NCI-H128 (cell line): ENCODE measurements around the gene MTA1.

Experiments
- DNase-seq: peaks from one replicate; lab custom pipeline; 2025; ENCODE audit not compliant: unreplicated experiment; lab: John Stamatoyannopoulos, UW

MTA1 gene

DNA sequence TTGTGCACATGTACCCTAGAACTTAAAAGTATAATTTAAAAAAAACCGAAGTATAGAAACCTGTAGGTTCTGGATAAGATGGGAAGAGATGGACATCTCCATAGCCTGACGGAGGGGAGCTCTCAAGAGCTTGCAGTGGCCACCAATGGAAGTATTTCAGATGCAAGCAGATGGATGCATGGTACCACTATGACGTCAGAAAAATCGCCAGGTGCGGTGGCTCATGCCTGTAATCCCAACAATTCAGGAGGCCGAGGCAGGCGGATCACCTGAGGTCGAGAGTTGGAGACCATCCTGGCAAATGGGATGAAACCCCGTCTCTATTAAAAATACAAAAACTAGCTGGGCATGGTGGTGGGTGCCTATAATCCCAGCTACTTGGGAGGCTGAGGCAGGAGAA is 17.9 kb upstream of the MTA1 start:
- no peak for DNase-seq

DNA sequence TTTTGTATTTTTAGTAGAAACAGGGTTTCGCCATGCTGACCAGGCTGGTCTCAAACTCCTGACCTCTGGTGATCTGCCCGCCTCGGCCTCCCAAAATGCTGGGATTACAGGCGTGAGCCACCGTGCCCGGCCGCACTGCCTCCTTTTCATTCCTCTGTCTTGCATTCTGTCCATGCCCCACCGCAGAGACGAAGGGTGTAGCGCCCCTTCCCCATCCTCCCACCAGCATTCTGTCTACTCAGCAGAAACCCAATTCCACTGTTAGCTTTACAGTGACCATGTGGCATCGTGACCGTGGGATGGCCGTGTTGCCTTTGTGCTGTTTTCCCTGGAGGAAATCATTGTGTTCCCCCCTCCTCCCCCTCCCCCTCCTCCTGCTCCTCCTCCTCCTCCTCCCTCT is 11.0 kb upstream of the MTA1 start:
- no peak for DNase-seq

DNA sequence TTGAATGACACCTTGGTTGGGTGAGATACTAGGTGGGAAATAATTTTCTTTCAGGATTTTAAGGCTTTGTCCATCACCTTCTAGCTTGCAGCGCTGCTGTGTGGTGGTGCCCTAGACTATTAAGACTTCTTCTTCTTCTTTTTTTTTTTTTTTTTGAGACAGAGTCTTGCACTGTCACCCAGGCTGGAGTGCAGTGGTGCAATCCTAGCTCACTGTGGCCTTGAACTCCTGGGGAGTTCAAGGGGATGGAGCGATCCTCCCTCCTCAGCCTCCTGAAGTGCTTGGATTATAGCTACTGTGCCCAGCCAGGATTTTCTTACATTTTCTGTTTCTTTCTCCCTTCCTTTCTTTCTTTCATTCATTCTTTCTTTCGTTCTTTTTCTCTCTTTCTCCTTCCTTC is 10.3 kb upstream of the MTA1 start:
- DNase-seq = no peak

DNA sequence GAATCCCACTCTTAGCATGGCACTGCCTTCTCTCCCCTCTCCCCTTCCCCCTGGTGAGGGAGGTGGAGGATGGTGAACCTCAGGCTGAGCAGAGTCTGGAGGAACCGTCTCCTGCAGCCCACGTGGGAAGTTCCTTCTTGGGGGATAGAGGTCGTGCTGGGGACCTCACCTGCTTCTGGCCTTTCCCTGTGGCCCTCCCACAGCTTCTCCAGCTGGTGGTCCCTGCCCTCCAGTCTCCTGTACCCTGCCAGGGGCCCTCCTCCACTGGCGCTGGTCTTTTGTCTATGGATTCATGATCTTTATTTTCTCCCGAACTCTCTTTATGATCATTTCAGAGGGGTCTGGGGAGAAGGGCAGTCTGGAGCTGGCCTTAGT is 9.0 kb upstream of the MTA1 start:
- no peak for DNase-seq

DNA sequence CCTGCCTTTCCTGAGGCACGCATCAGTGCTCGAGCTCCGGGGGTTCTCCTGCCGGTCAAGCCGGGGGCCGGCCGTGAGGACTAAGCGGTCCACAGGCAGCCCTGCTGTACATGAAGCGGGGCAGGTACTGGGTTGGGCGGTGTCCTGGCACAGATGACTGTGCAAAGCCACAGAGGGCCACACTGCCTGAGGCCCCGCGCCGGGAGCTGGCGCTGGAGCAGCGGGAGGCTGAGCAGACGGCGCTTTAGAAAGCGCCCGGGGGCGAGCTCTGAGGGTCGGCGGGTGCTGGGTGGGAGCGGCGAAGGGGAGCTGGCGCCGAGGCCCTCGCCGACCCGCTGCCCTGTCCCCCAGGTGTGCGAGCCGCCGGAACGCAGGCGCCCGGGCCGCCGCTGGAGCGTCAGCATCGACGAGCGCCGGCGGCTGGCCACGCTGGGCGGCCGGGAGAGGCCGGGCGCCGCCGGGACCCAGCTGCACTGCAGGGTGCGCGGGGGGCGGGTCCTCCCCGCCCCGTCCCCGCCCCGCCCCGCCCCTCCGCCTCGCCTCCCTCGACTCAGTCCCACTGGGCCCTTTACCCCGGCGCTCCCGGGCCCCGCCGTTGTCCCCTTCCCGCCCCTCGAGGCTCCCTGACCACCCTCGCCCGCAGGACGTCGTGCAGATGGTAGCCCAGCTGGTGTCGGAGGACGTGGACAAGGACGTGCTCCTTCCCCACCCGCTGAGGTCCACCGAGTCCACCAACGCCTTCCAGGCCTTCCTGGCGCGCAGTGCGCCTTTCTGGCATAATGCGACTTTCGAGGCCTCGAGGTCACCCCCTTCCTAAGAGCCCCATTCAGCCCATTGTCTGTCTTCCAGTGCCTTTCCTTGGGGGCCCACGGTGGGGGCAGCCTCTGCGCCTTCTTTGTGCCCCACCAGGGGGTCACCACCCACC is 8.3 kb upstream of the MTA1 start:
- no peak for DNase-seq

DNA sequence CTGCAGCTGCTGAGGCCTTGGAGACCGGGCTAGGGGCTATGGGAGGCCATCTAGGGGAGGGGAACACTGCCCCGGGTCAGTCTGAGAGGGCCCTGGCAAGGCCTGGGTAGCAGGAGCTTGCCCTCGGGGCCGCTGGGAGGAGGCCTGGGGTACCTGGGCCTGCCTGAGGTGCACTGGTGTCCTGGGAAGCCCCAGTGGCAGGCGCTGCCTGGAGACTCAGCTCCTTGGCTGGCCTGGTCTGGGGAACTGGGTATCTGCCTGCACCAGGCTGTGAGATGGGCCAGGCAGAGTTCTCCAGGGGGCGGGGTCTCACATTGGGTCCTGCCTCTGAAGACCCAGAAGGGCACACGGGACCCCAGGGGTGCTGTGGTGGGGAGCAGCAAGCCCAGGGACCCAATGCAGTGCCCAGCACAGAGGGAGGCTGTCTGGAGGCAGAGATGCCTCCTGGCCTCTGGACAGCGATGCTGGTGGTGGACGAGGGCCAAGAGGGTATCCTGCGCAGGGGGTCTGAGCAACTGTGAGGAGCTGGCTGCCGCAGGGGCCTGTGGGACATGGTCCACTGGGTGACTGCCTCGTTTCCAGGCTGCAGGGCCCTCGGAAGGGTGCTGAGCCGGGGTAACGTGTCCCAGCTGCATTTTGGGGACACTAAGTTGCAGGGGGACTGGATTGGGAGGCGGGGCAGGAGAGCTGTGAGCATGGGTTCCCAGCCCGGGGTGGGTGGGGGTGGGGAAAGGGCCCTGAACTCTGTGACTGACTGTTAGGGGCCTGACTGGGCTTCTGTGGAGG is 7.4 kb upstream of the MTA1 start:
- DNase-seq = no peak

DNA sequence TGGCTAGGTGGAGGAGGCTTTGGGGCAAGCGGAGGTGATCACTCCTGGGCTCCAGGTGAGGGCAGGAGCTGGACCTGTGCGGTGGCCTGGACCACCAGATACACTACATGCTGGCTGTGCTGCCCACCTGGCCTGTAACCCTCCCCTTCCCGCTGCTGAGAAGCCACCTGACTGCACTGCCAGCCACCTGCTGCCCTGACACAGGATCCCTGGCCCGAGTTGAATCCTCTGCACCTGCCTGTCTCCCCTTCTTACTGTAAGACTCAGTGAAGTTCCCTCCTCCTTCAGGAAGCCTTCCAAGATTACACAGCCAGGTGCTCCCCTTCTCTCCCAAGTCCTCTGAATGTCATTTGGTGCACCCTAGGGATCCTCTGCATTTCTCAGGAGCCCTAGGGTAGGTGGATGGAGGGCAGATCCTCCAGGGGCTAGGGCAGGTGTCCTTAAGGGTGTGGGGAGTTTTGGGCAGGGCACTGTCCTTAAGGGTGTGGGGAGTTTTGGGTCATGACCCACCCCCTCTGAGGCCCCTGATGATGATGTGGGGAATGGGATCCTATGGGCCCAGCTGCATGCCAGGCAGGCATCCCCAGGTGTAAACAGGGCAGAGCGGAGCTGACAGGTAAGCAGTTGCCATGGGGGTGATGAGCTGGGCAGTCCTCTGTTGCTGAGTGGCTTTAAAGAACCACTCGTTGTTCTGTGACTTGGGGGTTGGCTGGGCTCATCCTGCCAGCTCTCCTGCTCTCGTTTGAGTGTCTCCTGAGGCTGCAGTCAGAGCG is 6.7 kb upstream of the MTA1 start:
- DNase-seq = no peak

DNA sequence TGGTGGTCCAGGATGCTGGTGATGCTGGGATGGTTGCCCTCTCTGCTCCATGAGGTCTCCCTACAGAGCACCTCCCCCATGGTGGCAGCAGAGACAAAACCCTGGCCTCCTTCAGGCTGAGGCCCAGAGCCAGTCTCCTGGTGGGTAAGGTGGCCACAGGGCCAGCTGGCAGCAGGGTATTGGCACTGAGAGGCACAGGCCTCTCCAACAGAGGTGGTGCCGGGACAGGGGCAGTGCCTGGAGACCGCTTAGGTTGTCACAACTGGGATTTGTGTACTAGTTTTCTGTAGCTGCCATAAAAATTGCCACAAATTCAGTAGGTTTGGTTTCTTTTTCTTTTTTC is 6.1 kb upstream of the MTA1 start:
- DNase-seq = no peak

DNA sequence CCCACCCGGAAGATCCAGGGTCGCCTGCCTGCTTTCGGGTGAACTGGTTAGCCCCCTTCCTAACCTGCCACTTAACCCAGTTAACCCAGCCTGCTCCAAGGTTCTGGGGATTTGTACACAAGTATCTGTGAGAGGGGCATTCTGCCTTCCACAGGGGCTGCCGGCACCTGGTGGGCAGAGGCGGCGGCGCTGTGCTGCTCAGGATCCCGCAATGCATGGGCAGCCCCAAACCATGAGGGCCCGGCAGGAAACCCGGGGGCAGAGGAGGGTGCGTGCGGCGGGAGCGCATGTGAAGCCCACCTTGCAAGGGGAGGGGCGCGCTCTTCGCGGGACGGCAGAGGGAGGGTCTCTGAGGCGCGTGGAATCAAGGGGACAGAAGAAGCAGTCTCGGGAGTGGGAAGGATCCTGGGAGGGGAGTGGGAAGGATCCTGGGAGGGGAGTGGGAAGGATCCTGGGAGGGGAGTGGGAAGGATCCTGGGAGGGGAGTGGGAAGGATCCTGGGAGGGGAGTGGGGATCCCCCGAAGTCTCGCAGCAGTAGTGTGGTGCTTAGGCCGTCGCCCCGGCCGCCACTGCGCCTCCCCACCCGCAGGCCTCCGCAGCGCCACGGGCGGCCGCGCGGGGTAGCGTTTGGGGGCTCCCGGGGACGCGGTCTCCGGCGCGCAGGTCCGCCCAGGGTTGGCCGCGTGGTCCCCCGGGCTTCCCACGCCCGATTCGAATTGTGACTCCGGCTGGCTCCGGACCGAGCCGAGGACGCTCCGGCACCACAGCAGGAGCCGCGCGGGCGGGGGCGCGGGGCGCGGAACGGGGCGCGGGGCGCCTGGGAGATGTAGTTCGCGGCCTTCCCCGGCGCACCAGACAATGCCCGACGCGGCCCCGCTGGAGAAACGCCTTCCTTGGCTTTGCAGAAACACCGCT is 4.9 kb upstream of the MTA1 start:
- peak; percentile 58 for DNase-seq

DNA sequence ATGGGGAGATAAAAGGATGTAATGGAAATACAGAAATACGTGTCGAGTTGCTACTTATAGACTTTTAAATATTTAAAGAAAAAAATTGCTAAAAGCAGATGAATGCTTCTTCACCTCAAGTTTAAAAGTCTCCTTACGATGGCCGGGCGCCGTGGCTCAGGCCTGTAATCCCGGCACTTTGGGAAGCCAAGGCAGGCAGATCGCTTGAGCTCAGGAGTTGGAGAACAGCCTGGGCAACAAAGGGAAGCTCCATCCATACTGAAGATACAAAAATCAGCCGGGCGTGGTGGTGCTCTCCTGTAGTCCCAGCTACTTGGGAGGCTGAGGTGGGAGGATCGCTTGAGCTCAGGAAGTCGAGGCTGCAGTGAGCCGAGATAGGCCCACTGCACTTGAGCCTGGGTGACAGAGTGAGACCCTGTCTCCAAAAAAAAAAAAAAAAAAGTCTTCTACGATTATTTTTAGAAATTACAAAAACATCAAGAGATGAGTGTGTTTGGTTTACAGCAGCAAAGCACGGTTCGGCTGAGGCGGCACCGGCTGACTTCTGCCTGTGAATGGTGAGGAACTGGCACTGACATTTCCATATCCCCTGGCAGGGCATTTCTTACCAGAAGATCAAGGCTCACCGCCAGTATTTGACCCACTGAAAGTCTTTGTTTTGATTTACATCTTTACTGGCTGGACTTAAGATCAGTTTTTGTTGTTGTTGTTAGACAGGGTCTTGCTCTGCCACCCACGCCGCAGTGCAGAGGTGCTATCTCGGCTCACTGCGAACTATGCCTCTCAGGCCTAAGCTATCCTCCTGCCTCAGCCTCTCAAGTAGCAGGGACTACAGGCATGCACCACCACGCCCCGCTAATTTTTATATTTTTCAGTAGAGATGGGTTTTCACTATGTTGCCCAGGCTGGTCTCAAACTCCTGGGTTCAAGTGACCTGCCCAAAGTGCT is 3.9 kb upstream of the MTA1 start:
- no peak for DNase-seq

DNA sequence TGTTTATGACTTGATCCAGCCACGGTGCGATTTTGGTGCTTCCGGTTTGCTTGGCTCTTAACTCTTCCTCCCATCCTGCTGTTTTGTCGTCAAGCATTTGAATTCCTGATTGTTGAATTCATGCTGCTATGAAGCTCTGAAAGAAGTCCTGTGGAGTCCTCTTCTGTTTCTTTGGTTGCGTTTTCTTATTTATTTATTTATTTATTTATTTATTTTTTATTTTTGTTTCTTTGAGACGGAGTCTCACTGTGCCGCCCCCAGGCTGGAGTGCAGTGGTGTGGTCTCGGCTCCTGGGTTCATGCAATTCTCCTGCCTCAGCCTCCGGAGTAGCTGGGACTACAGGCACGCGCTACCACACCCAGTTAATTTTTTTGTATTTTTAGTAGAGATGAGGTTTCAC is 3.0 kb upstream of the MTA1 start:
- DNase-seq = no peak

DNA sequence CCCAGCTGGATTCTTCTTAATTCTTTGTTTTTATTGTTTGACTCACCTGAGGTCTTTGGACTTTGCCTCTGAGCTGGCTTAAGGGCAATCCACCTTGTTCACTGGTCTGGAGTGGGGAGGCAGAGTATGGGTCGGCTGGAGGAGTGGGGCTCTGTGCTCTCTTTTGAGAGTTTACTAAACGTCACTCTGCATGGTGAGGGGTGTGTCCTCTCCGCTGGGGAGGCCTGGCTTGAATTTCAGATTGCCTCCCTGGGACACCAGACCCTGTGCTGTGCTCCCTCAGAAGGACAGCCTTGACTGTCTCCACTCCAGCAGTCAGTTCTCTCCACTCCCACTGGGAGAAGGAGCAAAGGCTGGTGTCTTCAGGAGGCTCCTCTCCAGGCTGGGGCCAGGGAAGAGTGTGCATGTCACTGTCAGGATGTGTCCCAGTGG is 1.9 kb upstream of the MTA1 start:
- DNase-seq = no peak

DNA sequence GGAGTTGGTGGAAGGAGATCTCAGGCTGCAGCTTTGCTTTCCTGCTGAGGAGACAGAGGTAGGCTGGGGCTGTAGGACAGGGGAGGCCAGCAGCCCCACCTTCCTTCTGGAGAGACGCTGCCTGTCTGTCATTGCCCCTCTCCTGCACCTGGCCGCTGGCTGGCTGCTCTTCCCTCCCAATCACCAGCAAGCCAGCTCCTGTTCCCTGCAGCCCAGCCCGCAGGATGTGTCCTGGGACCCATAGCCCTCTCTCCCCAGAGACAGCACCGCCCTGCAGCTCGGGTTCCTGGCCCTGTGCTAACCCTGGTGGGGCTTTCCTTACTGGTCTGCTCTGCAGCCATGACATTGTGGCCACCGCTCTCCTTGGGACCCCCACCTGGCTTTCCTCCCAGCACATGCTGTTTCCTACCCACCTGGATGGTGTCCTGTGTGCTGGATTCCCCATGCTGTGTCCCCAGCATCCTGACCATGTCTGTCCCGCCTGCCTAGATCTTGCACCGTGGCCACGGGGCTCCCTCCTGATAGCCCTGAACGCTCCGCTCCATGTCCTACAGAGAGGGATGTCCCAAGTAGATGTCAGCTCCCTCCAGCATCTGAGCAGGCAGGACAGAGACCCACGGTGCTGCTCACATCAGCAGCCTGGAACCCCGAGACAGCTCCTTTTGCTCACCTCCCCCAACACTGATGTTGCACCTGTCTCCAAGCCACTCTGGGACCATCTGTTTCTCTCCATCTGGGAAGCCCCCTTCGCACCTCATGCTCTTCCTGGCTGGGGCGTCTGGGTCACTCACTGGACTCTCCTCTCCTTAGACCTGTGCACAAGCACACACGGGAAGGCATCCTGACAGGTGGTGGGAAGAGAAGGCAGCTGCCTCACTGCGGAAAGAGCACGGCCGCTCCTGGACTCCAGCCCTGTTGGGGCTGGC is 1.1 kb upstream of the MTA1 start:
- DNase-seq = no peak

DNA sequence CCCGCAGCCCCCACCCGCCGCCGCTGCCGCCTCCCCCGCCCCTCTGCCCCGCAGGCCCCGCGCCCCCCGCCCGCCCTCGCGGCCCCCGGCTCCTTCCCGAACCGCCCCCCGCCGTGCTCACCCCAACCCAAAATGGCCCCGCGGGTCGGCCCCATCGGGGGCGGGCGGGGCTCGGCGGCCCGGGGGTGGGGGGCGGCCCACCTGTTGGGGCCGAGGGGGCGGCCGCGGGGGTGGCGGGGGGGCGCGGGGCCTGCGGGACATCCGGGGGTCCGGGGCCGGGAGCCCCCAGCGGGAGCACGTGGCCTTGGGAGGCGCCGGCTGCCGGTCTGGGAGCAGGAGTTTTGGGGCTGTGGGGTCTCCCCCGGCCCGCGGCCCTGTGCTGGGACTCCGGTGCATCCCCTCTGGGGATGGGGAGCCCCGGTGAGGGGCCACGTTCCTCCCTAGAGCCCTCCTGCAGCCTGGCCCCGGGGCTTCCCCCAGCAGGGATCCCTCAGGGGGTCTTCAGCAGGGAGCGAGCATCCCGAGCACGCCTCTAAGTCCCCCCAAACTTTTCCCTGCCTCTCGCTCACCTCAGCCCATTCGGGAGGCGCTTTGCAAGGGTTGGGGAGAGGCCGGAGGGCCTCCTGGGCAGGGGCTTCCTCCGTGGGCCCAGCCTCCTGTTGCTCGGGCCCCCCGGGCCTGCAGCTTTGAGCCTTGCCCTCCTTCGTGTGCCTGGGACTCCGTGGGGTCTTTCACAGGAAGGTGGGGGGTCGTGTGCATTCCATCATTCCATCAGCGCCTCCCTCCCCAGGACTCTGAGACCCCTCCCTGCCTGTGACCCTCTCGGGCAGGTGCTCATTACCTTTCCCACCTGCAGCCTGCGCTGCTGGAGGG is 710 bp downstream of the MTA1 start:
- DNase-seq = no peak

DNA sequence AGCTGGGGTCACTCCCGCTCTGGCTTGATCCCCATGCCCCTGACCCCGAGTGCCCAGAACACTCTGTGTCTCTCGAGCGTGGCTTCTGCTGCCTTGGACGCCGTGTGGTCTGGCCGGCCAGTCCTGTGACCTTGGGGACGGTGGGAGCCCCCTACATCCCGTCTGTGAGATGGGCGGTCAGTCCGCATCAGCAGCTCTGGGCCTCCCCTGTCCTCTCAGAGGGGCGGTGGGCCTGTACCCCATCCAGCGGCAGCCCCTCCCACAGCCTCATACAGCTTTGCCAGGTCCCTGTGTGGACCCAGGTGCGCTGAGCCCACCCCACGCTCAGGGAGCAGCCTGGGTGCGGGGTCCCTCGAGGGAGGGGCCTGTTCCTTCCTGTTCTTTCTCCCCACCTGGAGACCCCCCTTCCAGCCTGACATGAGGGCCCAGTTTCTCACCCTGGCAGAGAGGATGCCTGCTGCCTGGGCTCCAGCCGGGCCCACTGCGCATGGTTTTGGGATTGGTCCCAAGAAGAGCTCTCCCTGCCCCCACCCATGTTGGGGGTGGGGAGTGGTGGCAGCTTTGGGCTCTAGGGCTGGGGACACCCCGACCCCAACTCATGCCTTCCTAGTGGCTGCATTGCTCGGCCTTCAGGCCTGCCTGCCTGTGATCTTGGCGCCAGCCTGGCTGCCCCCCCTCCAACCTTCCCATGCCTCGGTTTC is 1.5 kb downstream of the MTA1 start:
- no peak for DNase-seq

DNA sequence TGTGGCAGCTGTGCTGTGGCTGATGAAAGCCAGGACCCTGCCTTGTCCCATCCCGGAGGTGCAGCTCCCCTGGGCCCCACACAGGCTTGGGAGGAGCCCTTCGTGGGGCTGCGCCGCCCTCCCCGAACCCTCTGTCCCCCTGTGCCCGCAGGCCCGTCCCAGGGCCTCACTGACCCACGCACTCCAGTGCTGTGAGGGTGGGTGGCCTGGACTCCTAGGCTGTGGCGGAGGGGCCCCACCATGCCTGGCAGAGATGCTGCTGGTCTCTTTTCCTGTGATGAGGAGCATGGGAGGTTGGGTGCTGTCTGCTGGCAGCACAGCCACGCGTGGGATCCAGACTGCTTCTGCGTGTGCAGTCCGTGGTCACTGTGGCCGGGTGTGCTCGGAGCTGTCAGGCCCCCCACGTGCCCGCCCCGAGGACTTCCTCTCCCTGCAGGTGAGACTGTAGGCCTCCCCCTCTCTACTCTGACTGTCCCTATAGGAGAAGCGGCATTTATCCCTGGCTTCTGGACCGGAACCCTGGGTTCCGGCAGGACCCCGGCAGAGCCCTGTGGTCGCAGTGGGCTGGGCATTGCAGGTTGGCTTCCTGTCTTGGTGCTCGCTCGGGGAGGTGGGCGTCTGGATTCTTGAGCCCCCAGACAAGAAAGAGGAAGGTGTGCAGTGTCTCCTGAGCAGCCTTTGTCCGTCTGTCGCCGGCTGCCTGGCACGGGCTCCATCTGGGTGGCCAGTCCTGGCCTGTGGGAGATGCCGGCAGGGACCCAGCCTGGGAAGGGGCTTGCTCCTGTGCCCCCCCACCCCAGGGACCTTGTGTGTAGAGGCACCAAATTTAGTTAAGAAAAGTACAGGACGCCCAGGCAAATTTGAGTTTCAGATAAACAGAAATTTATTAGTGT is 2.3 kb downstream of the MTA1 start:
- no peak for DNase-seq
